Astrocyte of the cerebellum (primary cell): Measurements from ENCODE around the gene DDX31.
A peak's percentile ranks its signal among the peaks of the same experiment; 100 is the strongest.

Source experiments
- DNase-seq: peaks from one replicate; pipeline ENCODE4 v3.0.0-alpha.2; 2011; ENCODE audit warnings: low read depth
- H3K4me3 ChIP-seq: 2 replicates; pipeline ENCODE4 v1.5.1; 2011; ENCODE audit warnings: mild to moderate bottlenecking, low read depth, low read length, moderate library complexity
- CTCF ChIP-seq: IDR thresholded peaks from 2 replicates; pipeline ENCODE4 v1.5.1; 2012; ENCODE audit warnings: low read length, low read depth, moderate library complexity, mild to moderate bottlenecking; ENCODE audit errors: missing control alignments
- in situ Hi-C: cut with HindIII; loops from 2 replicates; pipeline ENCODE4 v1.10.0; 2017; ENCODE audit warnings: low sequenced_read_pairs

DDX31 gene

GRCh38 chr9:132551556-132551955 lies 118.2 kb downstream of the DDX31 start:
- no peak overlapping the region for H3K4me3 ChIP-seq
- TF ChIP-seq CTCF = no peak
- in situ Hi-C loops = loop anchor here (5.0 kb wide), 1 partner anchor 69 kb away; no protein-coding TSS in a partner anchor
- DNase-seq = no peak

GRCh38 chr9:132548751-132549640 lies 120.8 kb downstream of the DDX31 start:
- H3K4me3 ChIP-seq = no peak overlapping the region
- no peak for TF ChIP-seq CTCF
- no peak for DNase-seq
- in situ Hi-C loops = no loop called here

- no peak for TF ChIP-seq CTCF
- in situ Hi-C loops = no loop called here
- no peak overlapping the region for H3K4me3 ChIP-seq
- DNase-seq = no peak
These were observed 121.6 kb downstream of the DDX31 start for GRCh38 chr9:132547976-132548730.

- no peak overlapping the region for H3K4me3 ChIP-seq
- DNase-seq = no peak
- no peak for TF ChIP-seq CTCF
- in situ Hi-C loops = no loop called here
These were observed 122.3 kb downstream of the DDX31 start for GRCh38 chr9:132547436-132547835.

GRCh38 chr9:132547052-132547431 lies 122.7 kb downstream of the DDX31 start:
- no peak for DNase-seq
- H3K4me3 ChIP-seq = no peak overlapping the region
- TF ChIP-seq CTCF = no peak
- in situ Hi-C loops = no loop called here

- peak; percentile 54 for TF ChIP-seq CTCF
- peak; percentile 1 for DNase-seq
- in situ Hi-C loops = no loop called here
- peak overlapping the region; percentile 5 for H3K4me3 ChIP-seq
These were observed 123.4 kb downstream of the DDX31 start for GRCh38 chr9:132546148-132547051.
